CD4-positive, alpha-beta T cell (primary cell): ENCODE data around the gene TERC. TPM values are rescaled to one million over a fixed set of nuclear protein-coding genes. Genes with fewer than 3 reads are reported as not detected.
A peak's percentile ranks its signal among the peaks of the same experiment; 100 is the strongest.

ENCODE experiments used
- ATAC-seq: fragments of 200-7000 bp; cut with Tn5 transposase; one replicate; pipeline ENCODE4 v1.10.0; 2022; ENCODE audit warnings: mild to moderate bottlenecking; ENCODE audit not compliant: poor library complexity
- CTCF ChIA-PET: fragments of 350-600 bp; sonication (Branson Sonifier 250); formaldehyde crosslinking; loops from one replicate; lab custom pipeline; 2021; ENCODE audit warnings: antibody characterized with exemption, inconsistent platforms; lab: Charles Lee
- POLR2A ChIA-PET: fragments of 350-600 bp; sonication (Branson Sonifier 250); formaldehyde crosslinking; loops from one replicate; lab custom pipeline; 2021; ENCODE audit warnings: antibody characterized with exemption, inconsistent platforms; lab: Charles Lee
- DNase-seq, 14 experiments: peaks; one replicate each; pipeline ENCODE4 v3.0.0-alpha.2; 2013 to 2020; ENCODE audit warnings: mixed read lengths in 2 of 14
- H3K27ac ChIP-seq, 2 donors: one replicate each; pipeline versions ENCODE4 v1.5.1 to v1.7.0; 2013; ENCODE audit warnings: low read length in 2 of 2, low read depth in 1 of 2, mild to moderate bottlenecking in 1 of 2
- H3K27me3 ChIP-seq, 2 experiments: 1 replicate in 1 of 2; 2 replicates in 1 of 2; pipeline versions ENCODE4 v1.6.1 to v1.7.0; 2013; ENCODE audit warnings: low read length in 2 of 2, control low read depth in 1 of 2, mild to moderate bottlenecking in 1 of 2, moderate library complexity in 1 of 2; ENCODE audit not compliant: insufficient read depth in 2 of 2, control insufficient read depth in 1 of 2
- H3K36me3 ChIP-seq: one replicate; pipeline ENCODE4 v1.6.1; 2013; ENCODE audit warnings: low read length, control low read depth; ENCODE audit not compliant: insufficient read depth
- H3K4me1 ChIP-seq: one replicate; pipeline ENCODE4 v1.6.1; 2013; ENCODE audit warnings: low read length, control low read depth; ENCODE audit not compliant: insufficient read depth
- H3K4me3 ChIP-seq: one replicate; pipeline ENCODE4 v1.5.1; 2013; ENCODE audit warnings: mild to moderate bottlenecking, low read length, moderate library complexity
- H3K9me3 ChIP-seq, 2 experiments: 1 replicate in 1 of 2; 2 replicates in 1 of 2; pipeline versions ENCODE4 v1.6.1 to v1.7.0; 2013; ENCODE audit warnings: low read length in 2 of 2, mild to moderate bottlenecking in 2 of 2, control low read depth in 1 of 2, moderate library complexity in 1 of 2; ENCODE audit not compliant: control insufficient read depth in 1 of 2, insufficient read depth in 1 of 2
- H3K27ac Mint-ChIP-seq: one replicate; pipeline ENCODE4 v1.8.0; 2020; ENCODE audit warnings: mixed read lengths
- H3K27me3 Mint-ChIP-seq: one replicate; pipeline ENCODE4 v1.8.0; 2021; ENCODE audit warnings: mixed read lengths
- H3K36me3 Mint-ChIP-seq: one replicate; pipeline ENCODE4 v1.8.0; 2021; ENCODE audit warnings: low read depth, mixed read lengths
- H3K4me1 Mint-ChIP-seq: one replicate; pipeline ENCODE4 v1.8.0; 2021; ENCODE audit warnings: low read depth, mixed read lengths
- H3K4me3 Mint-ChIP-seq: one replicate; pipeline ENCODE4 v1.8.0; 2020; ENCODE audit warnings: mild to moderate bottlenecking, mixed read lengths
- H3K9me3 Mint-ChIP-seq: one replicate; pipeline ENCODE4 v1.8.0; 2020; ENCODE audit warnings: mixed read lengths
- intact Hi-C, 2 experiments: fragments of 100-400 bp; cut with DNase I in 1 of 2; cut with micrococcal nuclease in 1 of 2; formaldehyde crosslinking; loops; one replicate each; pipeline versions ENCODE4 v1.15.1 to v1.9.0; 2023 to 2025; cut with DNase I, micrococcal nuclease
- total RNA-seq, 174 experiments: library from RNA in 2 of 174; stranded (reverse) in 2 of 174; gene quantifications; one replicate each; pipeline ENCODE4 v1.2.3 and lab custom pipeline; 2021 to 2026
- TF ChIP-seq, protein P1 (sequence below): fragments of 200-600 bp; IDR thresholded peaks from one replicate; pipeline ENCODE4 v1.8.0; 2022; ENCODE audit warnings: antibody characterized with exemption, mild to moderate bottlenecking

Gene TERC
- total RNA-seq, 2 experiments from 2014 or later = 9.0 to 10.4 TPM

DNA sequence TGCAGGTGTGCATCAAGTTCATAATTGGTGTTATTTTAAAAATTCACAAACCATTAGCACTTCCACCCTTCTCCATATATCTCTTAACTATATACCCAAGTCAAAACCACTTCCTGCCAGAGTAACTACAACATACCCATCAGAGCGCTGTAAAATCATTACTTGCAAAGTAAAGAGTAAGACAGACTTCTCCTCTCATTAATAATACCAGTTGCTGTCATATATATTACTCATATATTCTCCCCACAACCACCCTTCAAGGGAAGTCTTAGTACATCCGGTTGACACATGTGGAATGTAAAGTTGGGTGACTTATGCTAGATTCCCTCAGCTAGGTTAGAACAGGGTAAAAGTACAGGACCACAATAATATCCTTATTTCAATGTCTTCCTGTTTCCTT is 5.6 kb downstream of the TERC start:
- ATAC-seq (peak; percentile 53), DNase-seq (peak in 4 of 14 experiments; percentile 5 to 66 (median 33))
- Mint-ChIP-seq H3K4me1 (peaks cover 36% of the 10 kb centered on the region), H3K9me3 (peaks cover 2% of the 10 kb centered on the region), H3K36me3 (peaks cover 5% of the 10 kb centered on the region), H3K27me3 (no peaks in the 10 kb centered on the region), H3K4me3 (peak overlapping the region; percentile 0), H3K27ac (peak overlapping the region; percentile 1)
- H3K4me1 ChIP-seq = peaks cover 17% of the 10 kb centered on the region
- TF ChIP-seq, protein P1, sequence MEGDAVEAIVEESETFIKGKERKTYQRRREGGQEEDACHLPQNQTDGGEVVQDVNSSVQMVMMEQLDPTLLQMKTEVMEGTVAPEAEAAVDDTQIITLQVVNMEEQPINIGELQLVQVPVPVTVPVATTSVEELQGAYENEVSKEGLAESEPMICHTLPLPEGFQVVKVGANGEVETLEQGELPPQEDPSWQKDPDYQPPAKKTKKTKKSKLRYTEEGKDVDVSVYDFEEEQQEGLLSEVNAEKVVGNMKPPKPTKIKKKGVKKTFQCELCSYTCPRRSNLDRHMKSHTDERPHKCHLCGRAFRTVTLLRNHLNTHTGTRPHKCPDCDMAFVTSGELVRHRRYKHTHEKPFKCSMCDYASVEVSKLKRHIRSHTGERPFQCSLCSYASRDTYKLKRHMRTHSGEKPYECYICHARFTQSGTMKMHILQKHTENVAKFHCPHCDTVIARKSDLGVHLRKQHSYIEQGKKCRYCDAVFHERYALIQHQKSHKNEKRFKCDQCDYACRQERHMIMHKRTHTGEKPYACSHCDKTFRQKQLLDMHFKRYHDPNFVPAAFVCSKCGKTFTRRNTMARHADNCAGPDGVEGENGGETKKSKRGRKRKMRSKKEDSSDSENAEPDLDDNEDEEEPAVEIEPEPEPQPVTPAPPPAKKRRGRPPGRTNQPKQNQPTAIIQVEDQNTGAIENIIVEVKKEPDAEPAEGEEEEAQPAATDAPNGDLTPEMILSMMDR = peak; percentile 11
- ChIA-PET POLR2A (interaction anchor here (0.6 to 1.3 kb wide), 3 partner anchors 13 to 598 kb away, joined by 3 to 6 read pairs (median 3); partner anchors contain the start of genes GPR160 and SKIL), CTCF (interaction anchor here (1.4 kb wide), 1 partner anchor 14 kb away, joined by 5 read pairs; the partner anchor contains the start of gene MYNN)
- H3K36me3 ChIP-seq = no peaks in the 10 kb centered on the region
- intact Hi-C loops = loop anchor here in 1 of 2 experiments (2.0 kb wide), 1 partner anchor 14 kb away; the partner anchor contains the start of gene MYNN
- no peak overlapping the region for H3K4me3 ChIP-seq
- H3K9me3 ChIP-seq = no peaks in the 10 kb centered on the region
- H3K27me3 ChIP-seq = no peaks in the 10 kb centered on the region
- no peak overlapping the region for H3K27ac ChIP-seq

DNA sequence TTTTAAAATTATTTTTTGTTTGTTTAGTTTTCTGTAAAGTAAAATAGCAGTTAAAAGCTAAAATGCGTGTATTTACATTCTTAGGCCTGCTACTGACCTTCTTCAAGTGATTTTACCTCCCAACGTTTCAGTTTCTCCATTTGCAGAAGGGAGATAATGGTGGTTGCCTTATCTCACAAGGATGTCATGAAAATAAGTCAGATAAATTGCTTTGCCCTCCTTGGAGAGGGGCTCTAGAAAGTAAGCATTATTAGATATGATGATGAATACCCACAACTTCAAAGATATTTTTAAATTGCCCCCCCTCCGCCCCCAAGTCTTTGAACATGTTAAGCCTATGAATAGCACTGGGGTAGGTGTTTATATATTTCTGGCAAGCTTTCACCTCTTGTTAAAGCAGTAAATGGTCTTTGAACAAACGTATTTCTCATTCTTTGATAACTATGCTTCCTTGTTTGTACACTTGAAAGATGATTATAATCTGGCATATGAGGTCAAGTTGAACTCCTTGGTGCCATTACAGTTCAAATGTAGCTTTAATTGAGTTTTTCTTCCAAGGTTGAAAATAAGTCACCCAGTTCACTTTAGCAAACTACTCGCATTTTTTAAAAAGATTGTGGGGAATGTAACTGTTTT is 6.4 kb downstream of the TERC start:
- ChIA-PET POLR2A (interaction anchor here (0.8 to 1.3 kb wide), 3 partner anchors 14 to 599 kb away, joined by 3 to 6 read pairs (median 3); partner anchors contain the start of gene SKIL), CTCF (no interaction called here)
- ATAC-seq (no peak), DNase-seq (no peak)
- no peaks in the 10 kb centered on the region for H3K36me3 ChIP-seq
- H3K27me3 ChIP-seq = no peaks in the 10 kb centered on the region
- intact Hi-C loops = loop anchor here in 1 of 2 experiments (2.0 kb wide), 1 partner anchor 14 kb away; the partner anchor contains the start of gene MYNN
- H3K9me3 ChIP-seq = no peaks in the 10 kb centered on the region
- Mint-ChIP-seq H3K27me3 (no peaks in the 10 kb centered on the region), H3K36me3 (peaks cover 3% of the 10 kb centered on the region), H3K4me1 (peaks cover 28% of the 10 kb centered on the region), H3K9me3 (peaks cover 2% of the 10 kb centered on the region), H3K27ac (no peak overlapping the region), H3K4me3 (no peak overlapping the region)
- no peak overlapping the region for H3K27ac ChIP-seq
- H3K4me3 ChIP-seq = no peak overlapping the region
- TF ChIP-seq, protein P1 = no peak
- peaks cover 10% of the 10 kb centered on the region for H3K4me1 ChIP-seq

DNA sequence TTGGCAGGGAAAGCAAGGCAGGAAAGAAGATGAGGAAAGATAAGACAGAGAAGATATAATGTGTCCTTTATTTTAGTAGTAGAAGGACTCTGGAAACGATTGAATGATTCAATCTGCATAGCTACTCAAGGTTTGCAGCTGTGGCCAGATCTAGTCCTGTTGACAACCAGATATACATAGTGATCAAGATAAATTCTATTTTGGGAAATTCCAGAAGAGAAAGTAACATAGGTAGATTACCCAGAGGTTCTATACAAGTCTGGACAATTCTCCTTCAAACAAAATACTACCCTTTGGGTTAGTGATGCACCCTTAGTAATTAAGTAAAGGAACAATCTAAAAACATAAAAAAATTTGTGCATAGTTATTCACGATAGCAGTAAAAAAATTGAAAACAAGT is 9.4 kb downstream of the TERC start:
- Histone ChIP-seq H3K36me3 (no peaks in the 10 kb centered on the region), H3K4me1 (peaks cover 4% of the 10 kb centered on the region), H3K9me3 (no peaks in the 10 kb centered on the region), H3K27me3 (peaks cover 0 to 3% of the 10 kb centered on the region in 2 experiments), H3K4me3 (no peak overlapping the region), H3K27ac (no peak overlapping the region)
- Mint-ChIP-seq H3K9me3 (no peaks in the 10 kb centered on the region), H3K4me1 (peaks cover 16% of the 10 kb centered on the region), H3K27ac (no peak overlapping the region), H3K27me3 (peaks cover 6% of the 10 kb centered on the region), H3K36me3 (no peaks in the 10 kb centered on the region), H3K4me3 (no peak overlapping the region)
- DNase-seq = no peak
- POLR2A ChIA-PET = no interaction called here
- ATAC-seq = no peak
- TF ChIP-seq, protein P1 = no peak
- intact Hi-C loops = no loop called here
- CTCF ChIA-PET = no interaction called here
